ENCODE results near the gene C1GALT1C1. TPM values are rescaled to one million over a fixed set of nuclear protein-coding genes. Genes with fewer than 3 reads are reported as not detected.
"Not testable (repeated sequence)": the region's sequence is repeated elsewhere in the genome, so short reads cannot be mapped to it uniquely, and the experiment has no call there.

C1GALT1C1 gene
- total RNA-seq, result 34.2 and 34.3 TPM in 2 replicates

DNA sequence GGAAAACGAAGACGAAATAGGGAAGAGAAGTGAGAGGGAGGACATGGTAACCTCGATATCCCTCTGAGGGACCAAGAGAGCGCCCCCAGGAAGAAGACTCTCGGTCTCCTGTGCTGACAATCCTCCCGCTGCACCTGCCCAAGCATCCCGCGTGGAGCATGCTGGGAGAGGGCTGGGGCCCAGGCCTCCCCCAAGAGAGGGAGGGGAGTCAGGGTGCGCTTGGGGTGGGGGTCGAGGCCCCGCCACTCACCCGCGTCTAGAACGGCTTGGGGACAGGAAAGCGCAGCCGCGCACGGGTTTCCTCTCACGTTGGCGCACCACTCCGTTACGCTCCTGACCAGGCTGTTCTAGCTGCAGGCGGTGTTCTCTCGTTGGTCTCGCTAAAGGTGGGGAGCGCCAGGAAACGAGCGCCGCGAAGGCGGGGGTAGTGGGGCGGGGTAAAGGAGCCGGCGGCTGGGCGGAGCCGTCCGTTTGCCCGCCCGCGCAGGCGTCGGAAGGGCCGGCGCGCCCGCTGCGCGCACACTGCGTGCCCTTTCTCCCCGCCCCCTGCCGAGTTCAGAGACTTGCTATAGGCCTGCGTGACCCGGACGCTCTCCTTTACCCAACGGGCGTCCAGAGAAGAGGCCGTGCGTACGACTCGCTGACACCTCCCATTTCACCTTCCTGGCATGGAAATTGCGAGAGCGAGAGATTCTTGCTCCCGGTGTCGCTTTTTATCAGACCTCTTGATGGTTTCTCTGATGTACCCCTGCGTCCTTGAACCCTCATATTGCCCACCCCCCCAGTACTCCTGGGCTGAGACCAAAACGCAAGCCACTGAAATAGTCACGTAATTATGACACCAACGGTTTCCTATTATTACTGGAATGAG is at the start of gene C1GALT1C1:
Gene C1GALT1C1, minus strand, starts transcription at position 388 of the 871 bp plus-strand sequence. CDS start 2,888 bp downstream, outside the sequence.
- intact Hi-C loops (cut with micrococcal nuclease), result loop anchor here (1.0 to 10.0 kb wide), 8 partner anchors 26 to 385 kb away; partner anchors contain the start of gene MCTS1

DNA sequence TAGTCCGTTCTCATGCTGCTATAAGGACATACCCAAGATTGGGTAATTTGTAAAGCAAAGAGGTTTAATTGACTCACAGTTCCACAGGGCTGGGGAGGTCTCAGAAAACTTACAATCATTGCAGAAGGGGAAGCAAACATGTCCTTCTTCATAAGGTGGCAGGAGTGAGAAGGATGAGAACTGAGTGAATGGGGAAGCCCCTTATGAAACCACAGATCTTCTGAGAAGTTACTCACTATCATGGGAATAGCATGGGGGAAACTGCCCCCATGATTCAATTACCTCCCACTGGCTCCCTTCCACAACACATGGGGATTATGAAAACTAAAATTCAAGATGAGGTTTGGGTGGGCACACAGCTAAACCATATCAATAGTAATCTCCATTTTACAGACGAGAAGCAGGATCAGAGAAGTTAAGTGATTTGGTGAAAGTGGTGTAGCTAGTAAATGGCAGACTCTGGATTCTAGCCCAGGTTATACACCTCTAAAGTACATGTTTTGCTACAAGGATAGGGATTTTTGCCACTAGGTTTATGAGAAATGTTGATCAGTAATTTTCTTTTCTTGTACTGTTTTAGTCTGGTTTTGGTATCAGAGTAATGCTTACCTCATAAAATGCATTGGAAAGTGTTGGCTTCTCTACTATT is 47.3 kb upstream of the C1GALT1C1 start:
- intact Hi-C loops (cut with micrococcal nuclease), result no loop called here

DNA sequence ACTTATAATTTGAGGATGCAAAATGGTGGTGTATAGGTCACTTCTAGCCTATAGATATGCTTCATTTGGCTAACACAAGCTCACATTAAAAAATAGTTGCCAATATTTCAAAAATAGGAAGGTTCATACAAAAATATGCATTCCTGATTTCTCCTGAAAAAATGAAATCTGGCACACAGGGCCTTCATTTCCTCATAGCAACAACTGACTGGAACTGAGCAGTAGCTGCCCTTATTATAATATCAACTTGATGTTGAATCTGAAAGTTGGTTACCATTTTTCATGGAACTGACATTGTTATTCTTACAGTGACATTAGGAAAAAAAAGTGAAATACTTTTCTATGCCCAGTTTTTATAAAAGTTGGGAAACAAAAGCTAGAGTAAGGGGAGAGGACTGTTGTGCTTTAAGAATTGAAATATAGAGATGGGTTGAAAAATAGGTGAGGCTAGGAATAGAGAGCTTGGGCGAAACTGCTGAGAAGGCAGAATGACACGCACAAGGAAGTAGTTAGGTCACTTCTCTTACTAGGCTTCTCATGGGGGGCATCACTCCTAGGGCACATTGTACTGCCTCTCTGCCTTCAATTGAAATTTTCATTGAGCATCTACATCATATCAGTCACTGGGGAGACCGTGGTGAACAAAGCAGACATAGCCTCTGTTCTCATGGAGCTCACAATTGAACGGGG is 43.1 kb upstream of the C1GALT1C1 start:
- intact Hi-C loops (cut with micrococcal nuclease), result no loop called here

DNA sequence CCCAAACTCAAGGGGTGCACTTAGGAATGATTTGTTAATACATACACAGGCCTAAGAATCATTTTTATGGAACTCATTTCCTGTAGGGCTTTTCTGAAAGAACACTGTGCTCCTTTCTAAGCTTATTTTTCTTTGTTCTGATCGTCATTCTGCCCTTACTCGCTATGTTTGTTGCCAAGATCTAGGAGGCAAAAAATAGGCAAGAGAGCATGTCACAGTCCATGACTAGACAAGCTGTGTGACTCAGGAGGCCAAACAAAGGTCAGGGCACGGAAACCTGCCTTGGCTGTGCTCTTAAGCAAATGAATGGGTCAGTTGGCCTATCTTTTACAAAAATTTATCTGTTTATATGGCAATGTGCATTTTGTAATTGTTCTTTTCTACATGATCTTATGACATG is 42.5 kb upstream of the C1GALT1C1 start:
- intact Hi-C loops (cut with micrococcal nuclease), result no loop called here

DNA sequence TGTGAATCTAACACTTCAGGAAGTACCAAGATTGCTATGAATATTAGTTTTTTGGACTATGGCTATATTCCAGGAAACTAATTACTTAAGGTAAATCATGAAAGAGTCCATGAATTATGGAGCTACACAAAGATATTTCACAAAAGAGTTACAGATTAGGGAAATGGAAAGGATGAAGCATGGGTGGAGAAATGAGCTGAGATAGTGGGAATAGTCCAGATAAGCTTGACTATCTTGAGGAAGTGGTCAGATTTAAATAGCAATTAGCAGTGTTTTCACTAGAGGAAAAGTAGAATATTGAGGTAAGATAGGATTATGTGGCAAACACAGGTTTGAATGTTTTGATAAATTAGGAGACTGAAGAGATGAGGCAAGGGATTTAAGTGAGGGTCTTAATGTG is 42.1 kb upstream of the C1GALT1C1 start:
- intact Hi-C loops (cut with micrococcal nuclease), result no loop called here

DNA sequence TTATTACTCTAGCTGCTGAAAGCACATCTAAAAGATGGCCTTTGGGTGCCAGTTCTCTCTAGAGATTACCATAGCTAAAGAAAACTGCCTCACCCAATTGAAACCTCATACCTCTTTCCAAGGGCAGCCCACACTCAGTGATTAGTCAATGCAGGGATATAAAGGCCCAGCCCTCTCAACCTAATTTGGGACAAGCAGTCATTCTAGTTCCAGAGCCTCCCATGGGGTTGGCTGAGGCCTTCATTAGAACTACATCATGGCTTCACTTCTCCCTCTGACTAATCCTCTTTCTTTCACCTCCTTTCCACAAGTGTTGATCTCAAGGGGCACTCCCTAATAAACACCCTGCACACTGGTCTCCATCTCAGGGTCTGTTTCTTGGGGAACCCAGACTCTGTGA is 38.5 kb upstream of the C1GALT1C1 start:
- intact Hi-C loops (cut with micrococcal nuclease), result no loop called here

DNA sequence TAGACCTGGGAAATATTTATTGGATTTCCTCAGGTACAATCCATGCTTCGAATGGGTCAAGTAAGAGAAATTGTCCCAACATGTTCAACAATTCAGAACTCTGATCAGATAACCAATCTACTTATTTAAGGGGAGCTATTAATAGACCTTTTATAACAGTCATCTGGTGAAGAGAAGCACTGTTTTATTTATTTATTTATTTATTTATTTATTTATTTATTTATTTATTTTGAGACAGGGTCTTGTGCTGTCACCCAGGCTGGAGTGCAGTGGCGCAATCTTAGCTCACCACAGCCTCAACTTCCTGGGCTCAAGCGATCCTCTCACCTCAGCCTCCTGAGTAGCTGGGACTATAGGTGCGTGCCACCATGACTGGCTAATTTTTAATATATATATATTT is 34.7 kb upstream of the C1GALT1C1 start:
- intact Hi-C loops (cut with micrococcal nuclease), result loop anchor here (1.0 kb wide), 3 partner anchors 60 to 166 kb away; partner anchors contain the start of gene MCTS1

DNA sequence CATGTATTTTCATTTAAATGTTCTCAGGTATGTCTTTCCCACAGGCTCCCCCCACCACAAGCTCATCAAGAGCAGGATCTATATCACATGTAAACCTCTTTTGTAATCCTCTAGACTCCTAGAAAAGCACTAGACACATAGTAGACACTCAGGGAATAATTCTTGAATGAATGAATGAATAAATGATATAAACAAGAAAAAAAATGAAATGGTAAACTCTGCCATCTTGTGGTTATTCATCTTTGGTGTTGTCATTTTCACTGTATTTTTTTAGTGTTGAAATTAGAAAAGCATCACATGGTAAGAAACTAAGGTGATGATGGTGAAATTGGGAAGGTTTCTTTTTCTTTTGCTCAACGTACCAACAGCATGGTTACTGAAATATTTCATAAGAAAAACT is 34.2 kb upstream of the C1GALT1C1 start:
- intact Hi-C loops (cut with micrococcal nuclease), result loop anchor here (1.0 kb wide), 3 partner anchors 60 to 166 kb away; partner anchors contain the start of gene MCTS1

DNA sequence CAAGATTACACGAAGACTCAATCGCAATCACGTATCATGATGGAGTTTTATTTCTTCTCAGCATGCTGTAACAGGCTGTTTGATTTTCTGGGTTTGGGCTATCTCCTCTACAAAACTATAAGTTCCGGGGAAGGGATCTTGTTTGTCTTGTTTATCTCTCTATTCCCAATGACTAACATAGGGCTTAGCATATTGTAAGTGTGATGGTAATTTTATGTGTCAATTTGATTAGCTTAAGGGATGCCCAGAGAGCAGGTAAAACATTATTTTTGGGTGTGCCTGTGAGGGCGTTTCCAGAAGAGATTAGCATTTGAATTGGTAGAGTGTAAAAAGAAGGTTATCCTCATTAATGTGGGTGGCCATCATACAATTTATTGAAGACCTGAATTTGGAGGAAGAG is 32.8 kb upstream of the C1GALT1C1 start:
- intact Hi-C loops (cut with micrococcal nuclease), result no loop called here

DNA sequence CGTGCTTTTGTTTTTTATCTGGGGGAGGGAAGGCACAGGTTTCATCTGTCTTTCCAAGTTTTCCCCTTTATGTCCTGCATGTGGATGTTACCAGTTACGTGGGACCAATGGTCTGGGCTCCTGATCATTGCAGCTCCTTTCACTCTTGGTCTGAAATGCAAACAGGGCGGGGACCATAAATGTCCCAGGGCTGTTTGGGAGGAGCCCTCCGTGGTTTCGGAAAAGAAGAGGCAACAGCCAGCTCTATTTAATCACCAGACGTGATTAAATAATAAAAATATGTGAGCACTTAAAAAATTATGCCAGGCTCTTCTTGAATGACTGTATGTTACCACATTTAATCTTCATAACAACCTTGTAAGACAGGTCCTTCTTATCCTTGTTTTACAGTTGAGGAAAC is 30.8 kb upstream of the C1GALT1C1 start:
- intact Hi-C loops (cut with micrococcal nuclease), result no loop called here

DNA sequence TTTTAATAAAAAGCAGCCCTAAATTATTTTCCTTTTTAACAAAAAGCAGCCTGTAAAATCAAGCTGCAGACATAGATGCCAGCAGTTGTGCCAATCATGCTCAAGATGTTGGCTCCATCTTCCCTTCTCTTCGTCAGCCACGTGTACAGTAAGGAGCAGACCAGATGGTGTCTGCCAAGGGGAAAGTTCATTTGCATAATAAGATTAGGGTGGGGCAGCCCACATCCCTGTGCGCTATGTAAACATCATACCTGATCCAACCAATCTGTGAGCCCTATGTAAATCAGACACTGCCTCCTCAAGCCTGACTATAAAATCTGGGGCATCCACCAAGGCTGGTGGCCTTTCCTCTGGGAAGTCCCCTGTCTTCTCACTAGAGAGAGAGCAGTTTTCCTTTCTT is 23.1 kb upstream of the C1GALT1C1 start:
- intact Hi-C loops (cut with micrococcal nuclease), result no loop called here

DNA sequence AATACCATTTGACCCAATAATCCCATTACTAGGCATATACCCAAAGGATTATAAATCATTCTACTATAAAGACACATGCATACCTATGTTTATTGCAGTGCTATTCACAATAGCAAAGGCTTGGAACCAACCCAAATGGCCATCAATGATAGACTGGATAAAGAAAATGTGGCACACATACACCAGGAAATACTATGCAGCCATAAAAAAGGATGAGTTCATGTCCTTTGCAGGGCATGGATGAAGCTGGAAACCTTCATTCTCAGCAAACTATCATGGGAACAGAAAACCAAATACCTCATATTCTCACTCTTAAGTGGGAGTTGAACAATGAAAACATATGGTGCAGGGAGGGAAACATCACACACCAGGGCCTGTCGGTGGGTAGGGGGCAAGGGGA is 22.4 kb upstream of the C1GALT1C1 start:
- intact Hi-C loops (cut with micrococcal nuclease), result not testable (repeated sequence)

DNA sequence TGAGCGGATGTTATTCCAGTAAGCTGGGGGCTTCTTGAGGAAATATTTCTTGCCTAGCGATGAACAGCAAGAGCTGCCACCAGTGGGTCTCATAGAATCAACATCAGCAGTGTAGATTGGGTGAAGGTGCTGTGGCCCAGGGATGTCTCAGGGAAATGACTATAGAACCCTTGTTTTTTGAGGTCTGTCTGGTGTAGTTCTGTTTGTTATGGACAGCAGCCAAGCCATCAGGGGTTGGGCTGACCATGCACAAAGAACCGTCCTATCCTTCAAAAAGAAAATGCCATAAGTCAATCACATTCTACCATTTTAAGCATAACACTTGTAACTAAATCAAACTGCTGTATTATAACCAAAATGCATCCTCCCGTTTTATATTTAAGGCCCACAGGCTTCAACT is 17.3 kb upstream of the C1GALT1C1 start:
- intact Hi-C loops (cut with micrococcal nuclease), result loop anchor here (5.0 kb wide), 1 partner anchor 125 kb away; no protein-coding TSS in a partner anchor

DNA sequence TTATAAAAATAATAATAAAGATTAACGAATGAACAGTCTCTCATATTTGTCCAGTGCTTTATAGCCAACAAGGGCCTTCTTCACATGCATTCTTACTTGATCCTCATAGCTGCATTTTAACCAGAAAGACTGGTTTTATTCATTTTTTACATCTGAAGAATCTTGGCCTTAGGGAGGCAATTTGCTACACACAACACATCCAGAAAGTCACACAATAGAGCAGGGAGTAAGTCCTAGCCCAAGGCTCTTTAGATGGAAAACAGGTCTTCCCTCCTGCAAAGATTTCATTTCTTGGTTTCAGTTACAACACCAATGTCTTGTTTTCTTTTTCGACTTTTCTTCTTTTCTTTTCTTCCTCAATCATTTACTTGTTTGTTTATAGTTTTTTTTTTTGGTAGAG is 13.0 kb upstream of the C1GALT1C1 start:
- intact Hi-C loops (cut with micrococcal nuclease), result no loop called here

DNA sequence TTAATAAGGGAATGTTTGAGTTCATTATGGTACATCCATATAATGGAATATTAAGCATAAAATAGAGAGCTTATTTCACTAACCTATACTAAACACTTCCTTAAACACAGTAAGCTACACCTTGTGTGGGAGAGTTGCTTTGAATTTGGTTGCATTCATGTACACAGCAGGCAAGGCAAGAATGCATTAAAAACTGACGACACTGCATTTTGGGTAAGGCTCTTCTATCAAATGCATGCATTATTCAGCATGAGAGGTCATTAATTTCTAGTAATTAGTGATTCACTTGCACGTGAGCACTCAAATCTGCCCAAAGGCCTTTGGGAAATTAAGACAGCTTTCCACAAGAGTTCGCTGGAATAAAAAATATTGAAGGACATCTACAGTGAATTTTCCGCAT is 8.8 kb upstream of the C1GALT1C1 start:
- intact Hi-C loops (cut with micrococcal nuclease), result no loop called here

DNA sequence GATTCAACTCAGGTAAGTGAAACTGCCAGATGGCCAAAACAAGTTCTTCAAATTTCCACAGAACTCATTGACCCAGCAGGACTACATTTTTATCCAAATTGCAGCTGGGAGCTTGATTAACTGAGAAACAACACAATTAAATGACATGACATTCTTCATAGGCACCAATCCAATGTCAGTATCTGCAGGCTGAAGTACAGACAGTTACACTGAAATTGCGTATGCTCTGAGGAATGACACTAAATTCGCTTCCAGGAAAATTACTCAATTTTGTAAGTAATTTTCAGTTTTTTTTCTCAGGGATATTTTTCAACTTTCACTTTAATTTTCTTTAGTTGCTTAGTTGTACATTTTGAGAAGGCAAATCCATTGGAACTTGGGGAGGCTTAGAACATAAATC is 4.5 kb downstream of the C1GALT1C1 start:
- intact Hi-C loops (cut with micrococcal nuclease), result loop anchor here (5.0 to 10.0 kb wide), 2 partner anchors 132 to 381 kb away; no protein-coding TSS in a partner anchor

DNA sequence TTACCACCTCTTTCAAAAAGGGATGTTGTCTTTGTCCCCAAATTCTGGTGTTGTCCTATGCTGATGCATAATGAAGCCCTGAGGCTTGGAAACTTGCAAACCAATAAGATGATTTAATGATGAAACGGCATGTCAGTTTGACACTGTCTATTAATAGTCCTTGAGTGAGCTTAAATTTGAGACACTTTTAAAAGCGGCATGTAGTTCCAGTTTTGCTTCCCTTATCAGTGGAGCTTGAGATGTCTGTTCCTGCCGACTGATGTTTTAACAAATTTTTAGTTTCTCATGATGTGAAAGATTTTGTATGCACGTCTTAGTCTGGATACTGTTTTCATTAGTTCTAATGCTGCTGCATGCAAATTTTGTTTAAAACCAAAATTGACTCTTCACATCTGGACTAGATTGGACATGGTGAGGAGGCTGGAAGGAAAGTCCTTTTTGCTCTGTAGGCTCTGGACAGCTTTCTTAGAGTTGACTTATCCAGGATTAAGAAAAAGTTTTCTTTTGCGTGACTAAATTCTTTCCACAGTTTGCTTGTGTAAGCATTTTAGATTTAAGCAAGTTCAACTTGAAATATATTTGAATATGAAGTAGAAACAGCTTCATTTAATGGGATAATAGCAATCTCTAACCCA is 11.7 kb downstream of the C1GALT1C1 start:
- intact Hi-C loops (cut with micrococcal nuclease), result no loop called here

DNA sequence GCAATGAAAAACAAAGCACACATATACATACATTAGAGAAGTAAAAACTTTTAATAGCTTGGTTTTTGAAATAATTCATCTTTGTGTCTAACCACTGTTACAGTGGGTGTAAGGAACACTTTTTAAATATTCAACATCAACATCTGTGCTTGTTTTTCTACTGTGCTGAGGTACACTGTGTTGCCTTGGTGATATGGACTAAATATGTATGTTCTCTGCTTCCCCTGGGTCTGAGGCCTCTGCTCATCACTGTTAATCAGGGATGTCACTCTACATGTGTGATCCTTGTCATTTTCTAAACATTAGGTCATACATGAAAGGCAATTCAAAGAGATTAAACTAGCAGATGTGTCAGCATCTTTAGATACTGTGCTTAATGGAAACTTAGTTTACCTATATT is 15.0 kb downstream of the C1GALT1C1 start:
- intact Hi-C loops (cut with micrococcal nuclease), result no loop called here

DNA sequence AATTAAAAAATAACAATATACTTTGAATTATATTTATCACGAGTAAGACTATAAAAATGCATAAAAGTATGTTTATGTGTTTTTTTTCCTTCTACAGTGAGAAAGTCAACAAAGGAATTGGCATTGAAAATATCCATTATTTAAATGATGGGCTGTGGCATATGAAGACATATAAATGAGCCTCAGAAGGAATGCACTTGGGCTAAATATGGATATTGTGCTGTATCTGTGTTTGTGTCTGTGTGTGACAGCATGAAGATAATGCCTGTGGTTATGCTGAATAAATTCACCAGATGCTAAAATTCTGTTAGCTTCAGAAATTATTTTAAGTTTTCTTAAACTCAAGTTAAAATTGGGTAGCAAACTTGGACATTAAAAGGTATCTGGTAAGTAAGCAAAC is 17.8 kb downstream of the C1GALT1C1 start:
- intact Hi-C loops (cut with micrococcal nuclease), result no loop called here

DNA sequence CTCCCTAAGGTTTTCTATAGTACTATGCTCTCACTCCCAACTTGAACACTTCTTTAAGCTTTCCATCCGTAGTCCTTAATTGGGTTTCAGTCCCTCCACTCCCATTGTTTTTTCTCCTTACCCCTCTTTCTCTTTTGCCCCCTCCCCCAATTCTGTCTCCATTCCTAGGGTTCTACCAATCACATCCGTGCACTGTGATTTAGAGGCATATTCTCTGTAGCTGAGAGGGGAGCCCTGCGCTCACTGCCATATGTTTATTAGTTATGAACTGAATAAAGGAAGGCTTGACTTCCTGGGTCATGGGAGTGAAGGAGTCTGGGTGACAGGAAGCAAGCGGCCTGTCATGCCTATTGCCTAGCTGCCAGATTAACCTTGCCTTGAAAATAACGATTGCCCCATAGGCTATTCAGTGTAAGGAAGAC is 25.5 kb downstream of the C1GALT1C1 start:
- intact Hi-C loops (cut with micrococcal nuclease), result loop anchor here (1.0 to 10.0 kb wide), 8 partner anchors 26 to 662 kb away; partner anchors contain the start of genes C1GALT1C1, NKAP and ZBTB33
